LHCN-M2 (cell line): ENCODE measurements around the gene PNRC1. TPM values are rescaled to one million over a fixed set of nuclear protein-coding genes. Genes with fewer than 3 reads are reported as not detected.
"Not testable (repeated sequence)": the region's sequence is repeated elsewhere in the genome, so short reads cannot be mapped to it uniquely, and the experiment has no call there.

Experiments
- DNase-seq: peaks from one replicate; pipeline ENCODE4 v3.0.0-alpha.2; 2012; ENCODE audit warnings: low read depth
- total RNA-seq: library from RNA; depleted of rRNA; stranded (reverse); fragments of >200 nt; gene quantifications from 2 replicates; pipeline ENCODE4 v1.2.3, GENCODE V29; 2014

Gene PNRC1
- total RNA-seq, 1 experiment from 2014 or later: 35.6 TPM

DNA sequence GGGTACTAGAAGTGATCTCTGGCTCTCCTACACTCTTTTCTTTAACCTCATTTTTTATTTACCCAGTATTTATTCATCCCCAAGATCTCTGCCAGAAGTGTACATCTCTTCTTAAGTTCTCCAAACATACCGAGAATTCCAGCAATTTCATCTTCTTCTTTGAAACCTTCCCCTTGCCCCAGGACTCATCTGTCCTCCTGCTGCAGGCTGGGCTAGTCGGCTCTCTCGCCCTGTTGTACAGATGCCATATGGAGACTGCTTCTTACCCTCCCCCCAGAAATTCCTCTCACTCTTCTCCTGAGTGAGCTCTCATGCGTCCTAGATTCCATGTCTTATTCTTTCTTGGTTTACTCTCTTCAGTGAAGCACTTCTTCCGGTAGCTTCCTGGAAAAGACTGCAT lies 21.9 kb upstream of the PNRC1 start:
- DNase-seq: no peak

DNA sequence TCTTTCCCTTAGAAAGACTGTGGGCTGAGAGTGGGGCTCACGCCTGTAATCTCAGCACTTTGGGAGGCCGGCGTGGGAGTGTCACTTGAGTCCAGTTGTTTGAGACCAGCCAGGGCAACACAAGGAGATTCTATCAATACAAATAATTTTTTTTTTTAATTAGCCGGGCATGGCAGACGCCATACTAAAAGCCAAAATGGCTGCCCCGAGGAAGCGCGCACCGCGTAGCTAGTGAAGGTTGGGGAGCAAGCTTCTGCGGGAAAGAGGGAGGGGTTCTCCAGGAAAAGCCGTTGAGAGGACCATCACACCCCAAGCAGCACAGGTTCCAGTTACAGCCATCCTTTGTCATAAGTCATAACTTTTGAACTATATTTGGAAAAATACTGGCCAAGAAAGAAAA lies 21.3 kb upstream of the PNRC1 start:
- no peak for DNase-seq

DNA sequence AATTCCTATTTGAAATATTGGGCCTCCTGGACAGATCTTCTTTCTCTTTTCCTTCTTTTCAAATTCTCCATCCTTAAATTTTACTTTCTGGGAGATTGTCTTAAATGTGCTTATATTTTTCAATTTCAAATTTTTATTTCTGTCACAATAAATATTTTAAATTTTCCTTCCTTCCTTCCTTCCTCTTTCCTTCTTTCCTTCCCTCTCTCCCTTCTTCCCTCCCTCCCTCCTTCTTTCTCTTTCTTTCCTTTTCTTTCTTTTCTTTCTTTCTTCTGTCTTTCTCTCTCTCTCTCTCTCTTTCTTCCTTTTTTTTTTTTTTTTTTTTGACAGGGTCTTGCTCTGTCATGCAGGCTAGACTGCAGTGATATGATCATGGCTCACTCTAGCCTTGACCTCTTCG lies 16.7 kb upstream of the PNRC1 start:
- DNase-seq: no peak

DNA sequence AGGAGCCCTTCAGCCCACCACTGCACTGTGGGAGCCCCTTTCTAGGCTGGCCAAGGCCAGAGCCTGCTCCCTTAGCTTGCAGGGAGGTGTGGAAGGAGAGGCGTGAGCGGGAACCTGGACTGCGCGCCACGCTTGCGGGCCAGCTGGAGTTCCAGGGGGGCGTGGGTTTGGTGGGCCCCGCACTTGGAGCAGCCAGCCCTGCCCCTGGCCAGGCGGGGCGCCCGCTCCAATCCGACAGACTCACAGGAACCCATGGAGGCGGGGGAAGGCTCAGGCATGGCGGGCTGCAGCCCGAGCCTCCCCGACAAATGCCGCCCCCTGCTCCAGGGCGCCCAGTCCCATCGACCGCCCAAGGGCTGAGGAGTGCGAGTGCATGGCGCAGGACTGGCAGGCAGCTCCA lies 15.6 kb upstream of the PNRC1 start:
- not testable (repeated sequence) for DNase-seq

DNA sequence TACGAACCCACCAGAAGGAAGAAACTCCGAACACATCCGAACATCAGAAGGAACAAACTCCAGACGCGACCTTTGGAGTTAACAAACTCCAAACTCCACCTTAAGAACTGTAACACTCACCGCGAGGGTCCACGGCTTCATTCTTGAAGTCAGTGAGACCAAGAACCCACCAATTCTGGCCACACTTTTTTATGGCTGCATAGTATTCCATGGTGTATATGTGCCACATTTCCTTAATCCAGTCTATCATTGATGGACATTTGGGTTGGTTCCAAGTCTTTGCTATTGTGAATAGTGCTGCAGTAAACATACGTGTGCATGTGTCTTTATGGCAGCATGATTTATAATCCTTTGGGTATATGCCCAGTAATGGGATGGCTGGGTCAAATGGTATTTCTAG lies 14.4 kb upstream of the PNRC1 start:
- DNase-seq: not testable (repeated sequence)

DNA sequence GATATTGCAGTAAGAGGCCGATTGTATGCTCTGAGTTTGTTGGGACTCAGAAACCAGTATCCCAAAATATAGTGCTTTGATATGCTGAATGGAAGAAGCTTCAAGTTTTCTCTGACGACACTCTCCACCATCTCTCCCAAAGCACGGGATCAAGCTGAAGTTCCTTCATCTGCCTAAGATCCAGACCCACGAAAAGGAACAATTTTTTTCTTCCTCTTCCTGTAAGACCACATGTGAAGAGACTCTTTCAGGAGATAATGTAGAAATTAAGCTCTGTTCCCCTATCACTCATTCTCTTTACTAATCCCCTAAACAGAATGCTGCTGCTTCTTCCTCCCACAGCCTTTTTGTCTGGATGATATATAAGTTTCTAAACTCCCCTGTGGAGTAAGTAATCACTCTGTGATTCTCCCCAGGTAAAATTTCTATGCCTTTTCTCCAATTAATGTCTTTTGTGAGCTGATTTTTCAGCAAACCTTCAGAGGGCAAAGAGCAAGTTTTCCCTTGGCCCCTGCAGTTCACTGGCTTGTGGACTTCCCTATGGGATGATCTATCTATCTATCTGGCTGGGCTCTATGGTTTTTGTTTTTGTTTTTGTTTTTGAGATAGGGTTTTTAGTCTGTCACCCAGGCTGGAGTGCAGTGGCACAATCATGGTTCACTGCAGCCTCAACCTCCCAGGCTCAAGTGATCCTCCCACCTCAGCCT lies 13.5 kb upstream of the PNRC1 start:
- DNase-seq: no peak

DNA sequence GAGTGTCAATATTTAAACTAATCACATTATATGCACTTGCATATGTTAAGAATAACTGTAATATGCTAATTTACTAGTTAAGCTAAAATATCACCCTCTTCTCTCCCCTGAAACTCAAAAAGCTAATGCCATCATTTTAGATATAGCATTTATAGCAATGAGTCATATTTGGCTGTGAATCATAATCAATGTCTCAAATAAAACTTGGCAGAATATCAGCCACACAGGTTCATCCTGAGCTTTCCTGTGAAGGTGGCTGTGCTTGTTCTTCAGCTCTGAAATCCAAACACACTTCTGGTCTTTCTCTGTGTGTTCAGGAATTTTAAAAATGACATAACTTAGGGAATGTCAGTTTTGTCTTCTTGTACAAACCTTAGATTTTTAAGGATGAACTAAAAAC lies 12.8 kb upstream of the PNRC1 start:
- DNase-seq: peak; percentile 5

DNA sequence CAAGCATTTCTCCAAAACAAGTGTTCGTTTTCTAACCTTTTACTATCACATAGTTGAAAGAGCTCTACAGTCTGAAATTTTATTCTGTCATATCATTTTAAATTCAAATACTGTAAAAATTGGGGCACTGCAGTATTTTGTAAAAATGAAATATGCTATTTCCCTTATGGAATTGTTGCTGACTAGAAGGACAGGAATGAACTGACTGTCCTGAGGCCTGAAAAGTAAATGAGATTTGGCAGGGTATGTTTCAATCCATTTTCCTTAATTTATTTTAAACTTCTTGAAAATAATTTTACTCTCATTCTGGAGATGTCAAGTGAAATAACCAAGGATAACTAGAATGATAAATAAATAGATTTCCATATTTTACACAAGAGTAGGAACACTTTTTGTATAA lies 11.9 kb upstream of the PNRC1 start:
- DNase-seq: no peak

DNA sequence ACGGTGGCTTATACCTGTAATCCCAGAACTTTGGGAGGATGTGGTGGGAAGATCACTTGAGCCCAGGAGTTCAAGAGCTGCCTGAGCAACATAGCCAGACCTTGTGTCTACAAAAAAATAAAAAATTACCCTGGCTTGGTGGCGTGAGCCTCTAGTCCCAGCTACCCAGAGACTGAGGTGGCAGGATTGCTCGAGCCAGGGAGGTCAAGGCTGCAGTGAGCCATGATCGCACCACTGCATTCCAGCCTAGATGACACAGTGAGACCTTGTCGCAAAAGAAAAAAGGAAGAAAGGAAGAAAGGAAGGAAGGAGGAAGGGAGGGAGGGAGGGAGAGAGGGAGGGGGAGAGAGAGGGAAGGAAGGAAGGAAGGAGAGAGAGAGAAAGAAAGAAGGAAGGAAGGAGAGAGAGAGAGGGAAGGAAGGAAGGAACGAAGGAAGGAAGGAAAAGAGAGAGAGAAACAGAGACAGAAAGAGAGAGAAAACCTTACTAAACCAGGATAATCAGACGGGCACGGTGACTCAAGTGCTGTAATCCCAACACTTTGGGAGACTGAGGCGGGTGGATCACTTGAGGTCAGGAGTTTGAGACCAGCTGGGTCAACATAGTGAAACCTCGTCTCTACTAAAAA lies 10.9 kb upstream of the PNRC1 start:
- DNase-seq: no peak

DNA sequence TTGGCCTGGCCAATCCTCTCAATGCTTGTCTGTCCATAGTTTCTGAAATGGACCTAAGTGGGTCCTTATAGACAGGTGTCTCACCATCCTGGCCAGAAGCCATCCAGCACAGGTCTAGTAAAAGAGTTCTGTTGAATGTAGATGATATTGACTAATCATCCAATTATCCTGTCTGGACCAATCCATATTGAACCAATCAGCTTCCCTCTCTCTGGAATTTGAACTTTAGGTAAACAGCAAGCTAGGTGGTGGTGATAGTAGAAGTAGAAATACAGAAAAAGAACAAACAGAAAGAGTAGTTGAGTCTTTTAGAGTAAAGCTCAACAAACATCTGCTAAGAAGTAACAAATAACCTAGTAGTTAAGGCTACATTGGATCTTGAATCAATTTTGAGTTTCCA lies 9.5 kb upstream of the PNRC1 start:
- no peak for DNase-seq

DNA sequence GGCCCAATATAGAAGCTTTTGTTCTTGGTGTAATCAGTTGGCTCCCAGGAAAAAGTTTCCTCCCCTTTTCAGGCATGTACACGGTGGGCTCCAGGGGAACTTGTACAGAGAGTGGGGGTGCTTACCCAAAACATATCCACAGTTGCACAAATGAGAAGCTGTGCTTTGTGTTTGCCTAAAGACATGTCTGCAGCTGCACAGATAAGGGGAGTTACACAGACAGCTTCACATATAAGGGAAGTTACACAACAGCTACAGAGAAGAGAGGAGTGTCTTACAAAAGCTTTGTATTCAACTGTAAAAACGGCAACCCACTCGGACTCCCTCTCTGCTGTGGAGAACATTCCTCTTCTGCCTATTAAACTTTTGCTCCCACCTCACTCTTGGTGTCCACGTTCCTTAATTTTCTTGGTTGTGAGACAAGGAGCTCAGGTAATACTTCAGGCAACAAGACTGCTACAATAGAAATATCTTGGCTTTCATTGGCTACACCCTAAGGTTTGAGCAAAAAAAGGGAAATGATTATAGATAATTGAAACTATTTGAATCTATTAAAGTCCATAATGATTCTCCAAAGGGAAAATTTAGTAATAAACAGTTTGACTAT lies 7.4 kb upstream of the PNRC1 start:
- no peak for DNase-seq

DNA sequence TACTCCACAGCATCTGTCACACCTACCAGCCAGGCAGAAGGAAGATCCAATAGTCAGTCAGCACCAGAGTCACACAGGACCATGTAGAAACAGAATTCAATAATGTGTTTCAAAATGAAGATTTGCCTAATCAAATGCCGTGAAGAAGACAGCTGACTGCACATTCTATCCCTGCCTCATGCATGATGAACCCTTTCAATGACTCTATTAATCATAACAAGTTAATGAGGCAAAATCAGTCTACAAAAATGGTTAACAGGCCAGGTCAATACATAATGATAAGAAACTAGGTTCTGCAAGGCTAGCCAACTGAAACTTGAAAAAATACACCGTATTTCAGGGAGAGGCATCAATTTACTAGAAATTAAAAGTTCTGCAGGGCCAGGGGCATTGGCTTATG lies 6.7 kb upstream of the PNRC1 start:
- no peak for DNase-seq

DNA sequence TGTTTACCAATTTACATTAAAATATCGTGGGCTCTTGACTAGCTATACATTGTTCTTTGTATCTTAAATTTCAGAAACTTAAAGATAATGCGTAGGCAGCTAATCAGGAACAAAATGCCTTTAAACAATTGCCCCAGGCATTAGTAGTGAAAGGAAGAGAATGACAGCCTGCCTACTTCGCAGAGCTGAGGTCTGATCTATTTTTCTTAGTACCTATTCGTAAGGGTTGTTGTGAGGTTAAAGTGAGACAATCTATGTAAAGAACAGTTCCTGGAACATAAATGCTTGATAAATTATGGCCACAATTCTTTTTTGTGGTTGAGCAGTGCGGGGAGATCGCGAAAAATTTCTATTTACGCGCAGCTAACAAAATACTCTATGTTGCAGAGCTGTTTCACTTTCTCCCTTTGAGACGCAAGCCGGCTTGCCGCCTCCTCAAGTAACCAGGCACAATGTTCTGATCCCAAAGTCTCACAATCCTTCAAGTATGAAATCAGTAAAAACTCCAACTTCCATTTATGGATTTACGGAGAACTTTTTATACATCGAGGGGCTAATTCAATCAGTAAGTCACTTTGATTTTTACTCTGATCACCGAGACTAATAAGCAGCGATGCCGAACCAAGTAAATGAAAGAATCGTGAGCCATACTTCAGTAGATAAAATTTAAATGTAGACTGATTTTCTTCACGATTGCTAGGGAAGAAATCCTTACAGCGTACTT lies 878 bp upstream of the PNRC1 start:
- DNase-seq: peak; percentile 61

DNA sequence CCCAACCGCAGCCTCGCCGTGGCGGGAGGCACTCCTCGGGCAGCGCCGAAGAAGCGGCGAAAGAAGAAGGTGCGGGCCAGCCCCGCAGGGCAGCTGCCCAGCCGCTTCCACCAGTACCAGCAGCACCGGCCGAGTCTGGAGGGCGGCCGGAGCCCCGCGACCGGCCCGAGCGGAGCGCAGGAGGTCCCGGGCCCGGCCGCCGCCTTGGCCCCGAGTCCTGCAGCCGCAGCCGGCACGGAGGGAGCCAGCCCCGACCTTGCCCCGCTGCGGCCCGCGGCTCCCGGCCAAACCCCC lies 525 bp downstream of the PNRC1 start:
- DNase-seq: no peak

DNA sequence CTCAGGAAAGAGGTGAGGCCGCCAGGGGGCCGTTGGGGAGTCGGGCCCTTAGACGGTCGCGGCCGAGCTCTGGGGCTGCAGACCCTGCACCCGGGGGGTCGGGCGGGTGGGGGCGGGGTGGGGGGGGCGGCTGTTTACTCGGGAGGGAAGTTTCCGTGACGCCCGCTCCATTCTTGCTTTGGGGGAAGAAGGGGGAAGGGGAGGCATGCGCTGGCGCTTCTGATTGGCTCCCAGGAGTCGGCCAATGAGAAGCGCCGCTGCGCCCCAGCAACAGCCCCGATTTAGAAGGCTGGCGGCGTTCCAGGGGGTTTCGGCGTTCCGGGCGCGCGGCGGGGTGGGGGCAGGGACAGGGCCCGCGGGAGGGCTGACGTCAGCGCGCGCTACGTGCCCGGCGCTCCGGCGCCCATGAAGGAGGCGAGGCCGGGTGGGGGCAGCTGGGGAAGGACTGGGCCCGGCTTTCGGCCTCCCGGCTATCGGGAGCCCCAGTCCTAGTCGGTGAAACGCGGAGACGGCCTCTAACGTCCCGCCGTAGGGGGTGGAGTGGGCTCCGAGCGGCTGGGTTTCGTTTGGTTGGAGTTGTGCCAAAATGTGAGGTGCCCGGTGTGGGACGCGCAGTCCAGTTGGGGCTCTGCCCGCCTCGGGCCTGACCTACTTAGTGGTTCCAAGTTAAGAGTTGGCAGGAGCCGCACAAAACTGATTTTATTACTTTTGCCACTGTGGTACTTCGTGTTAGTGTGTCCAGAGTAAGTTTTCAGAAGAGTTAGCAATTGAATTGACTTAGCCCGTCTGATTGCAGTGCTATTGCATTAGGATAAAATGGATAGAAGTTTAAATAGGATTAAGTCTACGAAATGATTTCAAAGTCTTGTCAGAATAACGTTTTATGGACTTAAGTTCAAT lies 1.1 kb downstream of the PNRC1 start:
- DNase-seq: peak; percentile 95

DNA sequence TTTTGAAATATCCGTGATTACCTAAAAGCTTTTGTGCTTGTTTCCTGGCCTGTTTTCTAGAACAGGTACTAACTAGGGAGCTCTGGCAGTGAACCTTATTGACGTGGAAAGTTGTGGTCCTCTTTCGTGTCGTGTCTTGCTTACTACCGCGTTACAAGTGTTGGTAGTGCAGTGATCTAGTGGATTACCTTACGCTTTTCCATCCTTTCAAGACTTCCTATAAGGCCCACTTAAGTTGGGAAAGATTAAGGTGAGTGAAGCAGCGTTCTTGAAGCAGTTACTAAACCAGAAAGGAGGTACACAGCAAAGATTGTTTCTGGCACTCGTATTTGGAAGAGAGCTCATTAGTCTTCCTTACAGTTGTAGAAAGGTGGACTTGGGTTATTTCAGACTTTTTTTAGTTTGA lies 1.9 kb downstream of the PNRC1 start:
- peak; percentile 11 for DNase-seq

DNA sequence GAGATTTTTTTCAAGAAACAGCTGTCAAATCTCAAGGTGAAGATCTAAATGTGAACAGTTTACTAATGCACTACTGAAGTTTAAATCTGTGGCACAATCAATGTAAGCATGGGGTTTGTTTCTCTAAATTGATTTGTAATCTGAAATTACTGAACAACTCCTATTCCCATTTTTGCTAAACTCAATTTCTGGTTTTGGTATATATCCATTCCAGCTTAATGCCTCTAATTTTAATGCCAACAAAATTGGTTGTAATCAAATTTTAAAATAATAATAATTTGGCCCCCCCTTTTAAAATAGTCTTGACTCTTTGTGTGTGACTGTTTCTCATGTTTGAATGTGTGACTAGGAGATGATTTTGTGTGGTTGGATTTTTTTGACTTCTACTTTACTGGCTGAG lies 4.0 kb downstream of the PNRC1 start:
- no peak for DNase-seq

DNA sequence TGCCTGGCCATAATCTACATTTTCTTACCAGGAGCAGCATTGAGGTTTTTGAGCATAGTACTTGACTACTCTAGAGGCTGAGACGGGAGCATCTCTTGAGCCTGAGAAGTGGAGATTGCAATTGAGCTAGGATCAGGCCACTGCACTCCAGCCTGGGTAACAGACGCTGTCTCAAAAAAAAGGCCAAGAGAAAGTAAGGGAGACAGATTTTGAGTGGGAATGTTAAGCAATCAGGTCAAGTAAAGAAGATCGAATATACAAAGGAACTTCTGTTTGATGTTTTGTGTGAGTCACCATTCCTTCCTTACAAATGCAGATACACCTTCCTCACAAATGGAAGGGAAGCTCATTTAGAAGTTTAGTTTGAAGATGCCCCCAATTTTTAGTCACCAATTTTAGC lies 4.4 kb downstream of the PNRC1 start:
- DNase-seq: no peak

DNA sequence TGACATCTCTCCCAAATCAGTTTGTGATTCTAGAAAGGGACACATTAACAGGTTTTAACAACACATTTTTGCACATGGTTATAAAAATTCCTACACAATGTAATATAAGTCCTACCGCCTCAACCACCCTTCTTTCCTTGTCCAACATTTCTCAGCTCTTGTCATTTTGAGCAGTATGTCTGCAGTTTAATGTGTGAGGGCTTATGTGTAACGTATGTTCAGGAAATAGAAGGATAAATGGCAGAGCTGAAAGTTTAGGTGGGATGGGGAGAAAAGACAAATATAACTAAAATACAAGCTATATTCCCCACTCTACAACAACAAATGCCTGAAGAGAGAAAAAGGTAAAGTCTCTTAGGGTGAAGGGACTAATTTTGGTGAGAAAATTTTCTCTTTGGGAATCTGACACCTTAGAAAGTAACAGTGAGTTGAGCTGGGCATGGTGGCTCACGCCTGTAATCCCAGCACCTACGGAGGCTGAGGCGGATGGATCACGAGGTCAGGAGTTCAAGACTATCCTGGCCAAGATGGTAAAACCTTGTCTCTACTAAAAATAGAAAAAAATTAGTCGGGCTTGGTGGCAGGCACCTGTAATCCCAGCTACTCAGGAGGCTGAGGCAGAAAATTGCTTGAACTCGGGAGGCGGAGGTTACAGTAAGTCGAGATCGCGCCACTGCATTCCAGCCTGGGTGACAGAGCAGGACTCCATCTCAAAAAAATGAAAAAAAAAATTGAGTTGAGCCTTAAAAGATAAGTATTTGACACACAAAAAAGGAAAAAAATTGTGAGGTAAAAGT lies 5.1 kb downstream of the PNRC1 start:
- DNase-seq: no peak

DNA sequence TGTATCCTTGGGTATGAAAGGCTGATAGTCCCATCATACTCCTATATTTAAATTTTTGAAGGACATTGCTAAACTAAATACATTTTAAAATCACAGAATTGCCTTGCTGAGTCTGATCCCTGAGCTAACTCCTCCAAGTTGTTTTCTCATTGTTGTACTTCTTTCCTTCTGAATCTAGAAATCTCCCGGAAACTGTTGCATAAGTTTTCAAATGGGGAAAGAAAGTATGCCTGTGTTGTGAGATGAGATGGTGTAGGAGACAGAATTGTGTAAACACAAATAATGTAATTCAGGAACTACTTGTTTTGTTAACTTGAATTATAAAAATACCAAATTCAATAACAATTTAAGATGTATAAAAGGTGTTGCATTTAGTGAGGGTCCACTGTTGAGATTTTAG lies 7.3 kb downstream of the PNRC1 start:
- no peak for DNase-seq

DNA sequence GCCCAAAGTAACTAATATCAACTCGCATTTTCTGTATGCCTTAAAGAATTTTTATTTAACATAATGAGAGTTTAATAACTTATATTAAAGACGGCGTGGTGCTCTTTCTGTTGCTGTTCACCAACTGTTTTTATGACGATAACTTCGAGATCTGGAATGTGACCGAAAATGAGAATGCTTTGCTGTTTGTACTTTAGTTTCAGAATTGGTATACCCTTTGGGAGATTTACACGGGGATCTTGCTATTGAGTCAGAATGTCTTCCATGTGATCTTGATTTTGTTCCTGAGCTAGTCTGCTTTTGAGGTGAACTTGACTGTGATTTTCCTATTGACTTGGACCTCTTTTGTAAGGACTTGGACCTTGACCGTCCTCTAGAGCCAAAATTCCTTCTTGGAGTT lies 17.9 kb downstream of the PNRC1 start:
- no peak for DNase-seq
